RPMI8226 (cell line): ENCODE data around the gene BRD3OS.

Experiments used
- DNase-seq: peaks from one replicate; pipeline ENCODE4 v3.0.0-alpha.2; 2015

BRD3OS gene

GRCh38 chr9:134007150-134007549 lies 18.1 kb upstream of the BRD3OS start:
- DNase-seq: peak; percentile 59

GRCh38 chr9:134007571-134007970 lies 17.7 kb upstream of the BRD3OS start:
- DNase-seq: no peak

GRCh38 chr9:134010310-134011173 lies 14.7 kb upstream of the BRD3OS start:
- peak; percentile 32 for DNase-seq

GRCh38 chr9:134011401-134011800 lies 13.9 kb upstream of the BRD3OS start:
- DNase-seq: no peak

GRCh38 chr9:134014946-134015345 lies 10.3 kb upstream of the BRD3OS start:
- DNase-seq: no peak

- no peak for DNase-seq
Measured at GRCh38 chr9:134024214-134024792, 978 bp upstream of the BRD3OS start.

GRCh38 chr9:134025606-134026541 lies 593 bp downstream of the BRD3OS start:
- DNase-seq: peak; percentile 63

GRCh38 chr9:134026581-134026980 lies 1.3 kb downstream of the BRD3OS start:
- no peak for DNase-seq

- no peak for DNase-seq
Measured at GRCh38 chr9:134026981-134027380, 1.7 kb downstream of the BRD3OS start.

- no peak for DNase-seq
Measured at GRCh38 chr9:134027561-134027960, 2.3 kb downstream of the BRD3OS start.

GRCh38 chr9:134028076-134028475 lies 2.8 kb downstream of the BRD3OS start:
- DNase-seq: no peak

GRCh38 chr9:134028575-134029247 lies 3.4 kb downstream of the BRD3OS start:
- DNase-seq: no peak

- no peak for DNase-seq
Measured at GRCh38 chr9:134029248-134030226, 4.3 kb downstream of the BRD3OS start.

GRCh38 chr9:134030821-134031470 lies 5.7 kb downstream of the BRD3OS start:
- DNase-seq: no peak

GRCh38 chr9:134031783-134032182 lies 6.5 kb downstream of the BRD3OS start:
- no peak for DNase-seq

GRCh38 chr9:134032456-134033222 lies 7.4 kb downstream of the BRD3OS start:
- no peak for DNase-seq

- DNase-seq: no peak
Measured at GRCh38 chr9:134033516-134034214, 8.4 kb downstream of the BRD3OS start.

- DNase-seq: no peak
Measured at GRCh38 chr9:134034215-134035040, 9.1 kb downstream of the BRD3OS start.
